HCT116 (cell line): ENCODE results near the gene NEK9. TPM values are rescaled to one million over a fixed set of nuclear protein-coding genes. Genes with fewer than 3 reads are reported as not detected.

Experiments
- ATAC-seq: fragments of 200-7000 bp; cut with Tn5 transposase; 2 replicates; pipeline ENCODE4 v1.9.1; 2020; ENCODE audit warnings: mild to moderate bottlenecking, moderate library complexity
- BruUV-seq: library from RNA; stranded (reverse); fragments of 400-500 nt; replicated peaks from 2 replicates; lab custom pipeline; 2021; lab: Mats Ljungman, UMichigan
- CTCF ChIA-PET: fragments of 300-600 bp; sonication (Branson Sonifier 250); formaldehyde crosslinking; loops from one replicate; lab custom pipeline; 2021; ENCODE audit warnings: antibody characterized with exemption; lab: Charles Lee
- POLR2A ChIA-PET: fragments of 300-600, 350-600 bp; sonication (Branson Sonifier 250); formaldehyde crosslinking; loops from one replicate; lab custom pipeline; 2021; ENCODE audit warnings: antibody characterized with exemption; lab: Charles Lee
- RAD21 ChIA-PET, 2 experiments: fragments of 300-600 bp; sonication (Branson Sonifier 250); formaldehyde crosslinking; loops; one replicate each; lab custom pipeline; 2023; ENCODE audit warnings: low total read pairs in 2 of 2; ENCODE audit not compliant: uncharacterized antibody in 2 of 2, unreplicated experiment in 2 of 2, low non-redundant PET in 1 of 2; lab: Charles Lee
- DNase-seq: peaks from one replicate; pipeline ENCODE4 v3.0.0-alpha.2; 2010; ENCODE audit warnings: low read depth, low spot score
- H2AFZ ChIP-seq: fragments of 200-600 bp; shearing (Covaris generic), sonication (generic); 2 replicates; pipeline ENCODE4 v1.6.1; 2017; ENCODE audit warnings: low read depth, mixed run types, mixed read lengths, antibody characterized with exemption, low read length; ENCODE audit not compliant: poor library complexity, severe bottlenecking
- H3K27ac ChIP-seq: 2 replicates; pipeline ENCODE4 v1.5.1; 2012; ENCODE audit warnings: low read depth, low read length
- H3K27me3 ChIP-seq: fragments of 200-600 bp; sonication (generic); 2 replicates; pipeline ENCODE4 v1.6.1; 2016; ENCODE audit warnings: mixed run types, low read length, mixed read lengths; ENCODE audit not compliant: insufficient read depth
- H3K36me3 ChIP-seq, 2 experiments: fragments of 200-500 bp in 1 of 2; fragments of 200-600 bp in 1 of 2; sonication (Bioruptor generic) in 1 of 2; sonication (generic) in 1 of 2; 2 replicates each; pipeline versions ENCODE4 v1.5.1 to v1.6.1; 2014 to 2016; ENCODE audit warnings: low read length in 2 of 2, inconsistent platforms in 1 of 2, mixed read lengths in 1 of 2, mixed run types in 1 of 2; ENCODE audit not compliant: insufficient read depth in 2 of 2, control insufficient read depth in 1 of 2
- H3K4me1 ChIP-seq, 2 experiments: fragments of 200-600 bp in 1 of 2; sonication (generic) in 1 of 2; 2 replicates each; pipeline versions ENCODE4 v1.5.1 to v1.6.1; 2012 to 2017; ENCODE audit warnings: low read length in 2 of 2, inconsistent platforms in 1 of 2, mild to moderate bottlenecking in 1 of 2, mixed read lengths in 1 of 2, mixed run types in 1 of 2, moderate library complexity in 1 of 2; ENCODE audit not compliant: insufficient read depth in 2 of 2, control insufficient read depth in 1 of 2
- H3K4me2 ChIP-seq: fragments of 200-600 bp; sonication (generic); 2 replicates; pipeline ENCODE4 v1.6.1; 2017; ENCODE audit warnings: mixed run types, low read length, mixed read lengths
- H3K4me3 ChIP-seq, 2 experiments: fragments of 200-600 bp in 1 of 2; sonication (generic) in 1 of 2; replicated peaks in 1 of 2; 2 replicates each; pipeline ENCODE4 v1.5.1; 2011 to 2016; ENCODE audit warnings: low read length in 2 of 2, control low read depth in 1 of 2, low read depth in 1 of 2, mild to moderate bottlenecking in 1 of 2, mixed read lengths in 1 of 2, mixed run types in 1 of 2
- H3K79me2 ChIP-seq: fragments of 200-600 bp; sonication (generic); 2 replicates; pipeline ENCODE4 v1.6.1; 2017; ENCODE audit warnings: mild to moderate bottlenecking, mixed run types, low read length, moderate library complexity, mixed read lengths; ENCODE audit not compliant: insufficient read depth
- H3K9ac ChIP-seq: fragments of 200-600 bp; sonication (generic); 2 replicates; pipeline ENCODE4 v1.6.1; 2016; ENCODE audit warnings: low read length, mixed read lengths
- H3K9me2 ChIP-seq: fragments of 200-600 bp; sonication (generic), shearing (Covaris generic); 2 replicates; pipeline ENCODE4 v1.6.1; 2017; ENCODE audit warnings: mixed run types, mild to moderate bottlenecking, moderate library complexity; ENCODE audit not compliant: insufficient read depth
- H3K9me3 ChIP-seq, 2 experiments: fragments of 200-500 bp in 1 of 2; fragments of 200-600 bp in 1 of 2; sonication (Bioruptor generic) in 1 of 2; sonication (generic) in 1 of 2; 2 replicates each; pipeline ENCODE4 v1.6.1; 2014 to 2017; ENCODE audit warnings: low read length in 2 of 2, mixed read lengths in 2 of 2, inconsistent platforms in 1 of 2, low read depth in 1 of 2, mild to moderate bottlenecking in 1 of 2, mixed run types in 1 of 2, moderate library complexity in 1 of 2; ENCODE audit not compliant: control insufficient read depth in 1 of 2, insufficient read depth in 1 of 2
- H4K20me1 ChIP-seq: fragments of 200-600 bp; sonication (generic), shearing (Covaris generic); 2 replicates; pipeline ENCODE4 v1.6.1; 2017; ENCODE audit warnings: mixed run types, mild to moderate bottlenecking, moderate library complexity; ENCODE audit not compliant: insufficient read depth
- EGR1 ChIP-seq: IDR thresholded peaks from 2 replicates; pipeline ENCODE4 v1.6.1; 2012; ENCODE audit warnings: low read depth
- ELF1 ChIP-seq: IDR thresholded peaks from 2 replicates; pipeline ENCODE4 v1.6.1; 2012; ENCODE audit warnings: low read depth, borderline replicate concordance
- EZH2 ChIP-seq: fragments of 200-600 bp; sonication (generic); IDR thresholded peaks from 2 replicates; pipeline ENCODE4 v1.6.1; 2017; ENCODE audit warnings: antibody characterized with exemption, mixed run types
- EZH2phosphoT487 ChIP-seq: fragments of 200-600 bp; IDR thresholded peaks from 2 replicates; pipeline ENCODE4 v1.6.1; 2018; ENCODE audit warnings: antibody characterized with exemption, borderline replicate concordance
- FOSL1 ChIP-seq: IDR thresholded peaks from 2 replicates; pipeline ENCODE4 v1.6.1; 2012; ENCODE audit warnings: low read depth
- JUND ChIP-seq: IDR thresholded peaks from 2 replicates; pipeline ENCODE4 v1.6.1; 2012
- RAD21 ChIP-seq: IDR thresholded peaks from 2 replicates; pipeline ENCODE4 v1.6.1; 2012; ENCODE audit warnings: low read depth, mild to moderate bottlenecking
- SRF ChIP-seq: IDR thresholded peaks from 2 replicates; pipeline ENCODE4 v1.6.1; 2012; ENCODE audit warnings: low read depth
- YY1 ChIP-seq: IDR thresholded peaks from 2 replicates; pipeline ENCODE4 v1.6.1; 2011; ENCODE audit warnings: low read length, low read depth, moderate library complexity, mild to moderate bottlenecking; ENCODE audit not compliant: insufficient replicate concordance; ENCODE audit errors: extremely low read depth
- ZFX ChIP-seq: fragments of 450-650 bp; IDR thresholded peaks from 2 replicates; pipeline ENCODE4 v1.6.1; 2017
- intact Hi-C: fragments of 100-400 bp; cut with micrococcal nuclease; formaldehyde crosslinking; loops from 2 replicates; pipeline ENCODE4 v1.10.0; 2022
- total RNA-seq: library from RNA; stranded (reverse); gene quantifications from one replicate; pipeline ENCODE4 v1.2.1, GENCODE V29; 2021; ENCODE audit not compliant: unreplicated experiment
- TF ChIP-seq, protein P1 (sequence below): IDR thresholded peaks from 2 replicates; pipeline ENCODE4 v1.6.1; 2011; ENCODE audit warnings: mild to moderate bottlenecking, low read length, moderate library complexity; ENCODE audit not compliant: insufficient replicate concordance; ENCODE audit errors: extremely low read depth
- TF ChIP-seq, protein P2 (sequence below): IDR thresholded peaks from 2 replicates; pipeline ENCODE4 v1.6.1; 2012; ENCODE audit warnings: low read depth

The NEK9 gene
- total RNA-seq, 1 experiment from 2014 or later, result 64.4 TPM

DNA sequence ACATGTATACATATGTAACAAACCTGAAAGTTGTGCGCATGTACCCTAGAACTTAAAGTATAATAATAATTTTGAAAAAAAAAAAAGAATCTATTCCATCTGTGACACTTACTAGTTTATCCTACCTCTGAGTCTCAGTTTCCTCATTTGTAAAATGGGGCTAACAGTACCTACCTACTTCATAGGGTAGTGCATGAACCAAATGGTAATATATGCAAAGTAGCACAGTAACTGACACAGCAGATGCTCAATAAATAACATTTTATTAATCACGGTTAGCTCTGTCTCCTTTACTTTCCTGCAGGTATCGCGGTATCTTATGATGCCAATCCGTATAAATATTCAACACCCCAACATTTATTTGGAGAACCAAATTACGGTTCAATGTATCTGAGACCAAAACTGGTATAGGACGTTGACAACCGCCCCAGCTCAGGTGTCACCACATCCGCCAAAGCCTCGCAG lies 48.9 kb upstream of the NEK9 start:
- peak overlapping the region; percentile 93 for H3K27ac ChIP-seq
- CTCF ChIA-PET, result no interaction called here
- intact Hi-C loops, result loop anchor here (1.0 to 2.0 kb wide), 3 partner anchors 25 to 119 kb away; no protein-coding TSS in a partner anchor
- peak; percentile 32; the same call in 1 of the 2 replicates for TF ChIP-seq EGR1
- TF ChIP-seq EZH2phosphoT487, result no peak
- H3K27me3 ChIP-seq, result no peaks in the 10 kb centered on the region
- H4K20me1 ChIP-seq, result 0 out of 2 replicates have a peak, but pooled peaks cover 4% of the 10 kb centered on the region
- H3K9ac ChIP-seq, result peak overlapping the region; percentile 84
- H3K4me1 ChIP-seq, result peaks cover 2 to 13% of the 10 kb centered on the region in 2 experiments; a peak in 2 of 4 replicates
- peak overlapping the region; percentile 76 for H3K4me2 ChIP-seq
- H3K9me3 ChIP-seq, result no peaks in the 10 kb centered on the region
- H3K79me2 ChIP-seq, result peaks cover 58% of the 10 kb centered on the region
- POLR2A ChIA-PET, result no interaction called here
- no peaks in the 10 kb centered on the region for H3K36me3 ChIP-seq
- peak; percentile 10 for ATAC-seq
- H3K9me2 ChIP-seq, result no peaks in the 10 kb centered on the region
- no peak overlapping the region for H2AFZ ChIP-seq
- H3K4me3 ChIP-seq, result peak overlapping the region; percentile 67 to 88
- peak; percentile 6 for DNase-seq
- BruUV-seq, result no TSS peak
- RAD21 ChIA-PET, result no interaction called here

DNA sequence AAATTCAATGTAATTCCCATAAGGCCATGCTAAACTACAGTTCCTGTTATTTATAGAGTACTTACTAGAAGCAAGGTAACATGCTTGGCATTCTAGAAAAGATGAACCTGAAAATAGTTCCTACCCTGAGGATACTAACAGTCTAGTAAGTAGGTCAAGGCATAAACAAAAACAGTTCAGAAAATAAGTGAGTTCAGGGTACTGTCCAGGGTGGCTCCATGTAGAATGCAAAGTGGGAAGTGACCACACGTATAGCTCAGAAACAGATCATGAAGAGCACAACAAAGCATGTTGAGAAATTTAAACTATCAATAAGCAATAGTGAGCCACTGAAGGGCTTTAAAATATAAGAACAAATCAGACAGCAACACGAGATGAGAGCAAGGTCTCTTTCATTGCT lies 47.2 kb upstream of the NEK9 start:
- no peak overlapping the region for H2AFZ ChIP-seq
- peaks cover 2 to 13% of the 10 kb centered on the region in 2 experiments; a peak in 2 of 4 replicates for H3K4me1 ChIP-seq
- peaks cover 74% of the 10 kb centered on the region for H3K79me2 ChIP-seq
- ATAC-seq, result no peak
- no peaks in the 10 kb centered on the region for H3K27me3 ChIP-seq
- no peak overlapping the region; the same call in 1 of the 2 replicates for H3K4me2 ChIP-seq
- no peak overlapping the region for H3K27ac ChIP-seq
- ChIA-PET CTCF (no interaction called here), POLR2A (no interaction called here), RAD21 (no interaction called here)
- no TSS peak for BruUV-seq
- DNase-seq, result no peak
- no peak overlapping the region for H3K4me3 ChIP-seq
- no peak overlapping the region for H3K9ac ChIP-seq
- 0 out of 2 replicates have a peak, but pooled peaks cover 4% of the 10 kb centered on the region for H4K20me1 ChIP-seq
- no peaks in the 10 kb centered on the region for H3K9me2 ChIP-seq
- intact Hi-C loops, result no loop called here
- no peaks in the 10 kb centered on the region for H3K36me3 ChIP-seq
- H3K9me3 ChIP-seq, result no peaks in the 10 kb centered on the region
- no peak for TF ChIP-seq EZH2
- TF ChIP-seq, protein P1, sequence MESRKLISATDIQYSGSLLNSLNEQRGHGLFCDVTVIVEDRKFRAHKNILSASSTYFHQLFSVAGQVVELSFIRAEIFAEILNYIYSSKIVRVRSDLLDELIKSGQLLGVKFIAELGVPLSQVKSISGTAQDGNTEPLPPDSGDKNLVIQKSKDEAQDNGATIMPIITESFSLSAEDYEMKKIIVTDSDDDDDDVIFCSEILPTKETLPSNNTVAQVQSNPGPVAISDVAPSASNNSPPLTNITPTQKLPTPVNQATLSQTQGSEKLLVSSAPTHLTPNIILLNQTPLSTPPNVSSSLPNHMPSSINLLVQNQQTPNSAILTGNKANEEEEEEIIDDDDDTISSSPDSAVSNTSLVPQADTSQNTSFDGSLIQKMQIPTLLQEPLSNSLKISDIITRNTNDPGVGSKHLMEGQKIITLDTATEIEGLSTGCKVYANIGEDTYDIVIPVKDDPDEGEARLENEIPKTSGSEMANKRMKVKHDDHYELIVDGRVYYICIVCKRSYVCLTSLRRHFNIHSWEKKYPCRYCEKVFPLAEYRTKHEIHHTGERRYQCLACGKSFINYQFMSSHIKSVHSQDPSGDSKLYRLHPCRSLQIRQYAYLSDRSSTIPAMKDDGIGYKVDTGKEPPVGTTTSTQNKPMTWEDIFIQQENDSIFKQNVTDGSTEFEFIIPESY, result no peak
- no peak for TF ChIP-seq RAD21
- TF ChIP-seq FOSL1, result no peak
- no peak for TF ChIP-seq SRF
- TF ChIP-seq EZH2phosphoT487, result no peak
- TF ChIP-seq YY1, result no peak
- TF ChIP-seq ZFX, result no peak
- no peak for TF ChIP-seq JUND
- TF ChIP-seq ELF1, result no peak
- TF ChIP-seq, protein P2, sequence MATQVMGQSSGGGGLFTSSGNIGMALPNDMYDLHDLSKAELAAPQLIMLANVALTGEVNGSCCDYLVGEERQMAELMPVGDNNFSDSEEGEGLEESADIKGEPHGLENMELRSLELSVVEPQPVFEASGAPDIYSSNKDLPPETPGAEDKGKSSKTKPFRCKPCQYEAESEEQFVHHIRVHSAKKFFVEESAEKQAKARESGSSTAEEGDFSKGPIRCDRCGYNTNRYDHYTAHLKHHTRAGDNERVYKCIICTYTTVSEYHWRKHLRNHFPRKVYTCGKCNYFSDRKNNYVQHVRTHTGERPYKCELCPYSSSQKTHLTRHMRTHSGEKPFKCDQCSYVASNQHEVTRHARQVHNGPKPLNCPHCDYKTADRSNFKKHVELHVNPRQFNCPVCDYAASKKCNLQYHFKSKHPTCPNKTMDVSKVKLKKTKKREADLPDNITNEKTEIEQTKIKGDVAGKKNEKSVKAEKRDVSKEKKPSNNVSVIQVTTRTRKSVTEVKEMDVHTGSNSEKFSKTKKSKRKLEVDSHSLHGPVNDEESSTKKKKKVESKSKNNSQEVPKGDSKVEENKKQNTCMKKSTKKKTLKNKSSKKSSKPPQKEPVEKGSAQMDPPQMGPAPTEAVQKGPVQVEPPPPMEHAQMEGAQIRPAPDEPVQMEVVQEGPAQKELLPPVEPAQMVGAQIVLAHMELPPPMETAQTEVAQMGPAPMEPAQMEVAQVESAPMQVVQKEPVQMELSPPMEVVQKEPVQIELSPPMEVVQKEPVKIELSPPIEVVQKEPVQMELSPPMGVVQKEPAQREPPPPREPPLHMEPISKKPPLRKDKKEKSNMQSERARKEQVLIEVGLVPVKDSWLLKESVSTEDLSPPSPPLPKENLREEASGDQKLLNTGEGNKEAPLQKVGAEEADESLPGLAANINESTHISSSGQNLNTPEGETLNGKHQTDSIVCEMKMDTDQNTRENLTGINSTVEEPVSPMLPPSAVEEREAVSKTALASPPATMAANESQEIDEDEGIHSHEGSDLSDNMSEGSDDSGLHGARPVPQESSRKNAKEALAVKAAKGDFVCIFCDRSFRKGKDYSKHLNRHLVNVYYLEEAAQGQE, result no peak
